GM13976 (cell line): ENCODE results near the gene SUPT6H.
"Not testable (repeated sequence)": the region's sequence is repeated elsewhere in the genome, so short reads cannot be mapped to it uniquely, and the experiment has no call there.

ENCODE experiments used
- DNase-seq: peaks from one replicate; pipeline ENCODE4 v3.0.0; 2012; ENCODE audit warnings: low spot score
- in situ Hi-C: fragments of 300-500 bp; cut with MboI; formaldehyde crosslinking; loops from one replicate; pipeline ENCODE4 v1.12.0; 2022; ENCODE audit warnings: low sequenced_read_pairs, mixed read lengths, inconsistent platforms; ENCODE audit not compliant: unreplicated experiment
- TF ChIP-seq, protein P1 (sequence below): IDR thresholded peaks from 2 replicates; pipeline ENCODE4 v1.5.1; 2012; ENCODE audit warnings: borderline replicate concordance, mild to moderate bottlenecking; ENCODE audit not compliant: insufficient read depth; ENCODE audit errors: extremely low read depth, missing control alignments, control extremely low read depth

Gene SUPT6H

DNA sequence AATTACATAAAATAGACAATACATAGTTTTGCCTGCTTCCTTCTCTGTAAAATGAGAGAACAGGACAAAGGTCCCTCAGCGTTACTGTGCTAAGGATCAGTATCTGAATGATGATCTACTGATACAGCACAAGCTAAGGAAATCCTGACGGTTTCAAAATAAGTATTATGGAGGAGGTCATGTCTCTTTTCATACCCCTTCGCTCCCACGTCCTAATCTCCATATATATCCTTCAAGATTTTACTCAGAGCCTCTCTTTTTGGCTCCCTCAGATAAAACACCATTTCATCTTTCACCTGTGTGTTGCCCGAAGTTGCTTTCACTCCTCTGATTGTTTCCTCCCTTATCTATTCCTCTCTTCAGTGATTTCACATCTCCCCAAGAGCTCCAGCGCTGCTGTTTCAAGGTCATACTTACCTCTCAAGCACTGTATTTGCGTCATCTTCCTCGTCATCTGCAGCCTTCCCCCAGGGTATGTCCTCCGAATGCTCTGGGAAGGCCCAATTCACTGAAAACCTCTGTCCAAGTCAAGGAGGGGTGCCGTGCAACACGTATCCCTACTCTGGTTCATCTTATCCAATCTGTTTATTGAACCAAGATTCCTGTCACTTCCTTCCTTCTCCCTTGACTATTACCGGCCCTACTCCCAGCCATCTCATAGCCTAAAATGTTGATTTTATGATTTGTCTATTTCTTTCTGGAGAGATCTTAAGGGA, 15.8 kb upstream of the SUPT6H start:
- in situ Hi-C loops: no loop called here
- no peak for DNase-seq
- TF ChIP-seq, protein P1, sequence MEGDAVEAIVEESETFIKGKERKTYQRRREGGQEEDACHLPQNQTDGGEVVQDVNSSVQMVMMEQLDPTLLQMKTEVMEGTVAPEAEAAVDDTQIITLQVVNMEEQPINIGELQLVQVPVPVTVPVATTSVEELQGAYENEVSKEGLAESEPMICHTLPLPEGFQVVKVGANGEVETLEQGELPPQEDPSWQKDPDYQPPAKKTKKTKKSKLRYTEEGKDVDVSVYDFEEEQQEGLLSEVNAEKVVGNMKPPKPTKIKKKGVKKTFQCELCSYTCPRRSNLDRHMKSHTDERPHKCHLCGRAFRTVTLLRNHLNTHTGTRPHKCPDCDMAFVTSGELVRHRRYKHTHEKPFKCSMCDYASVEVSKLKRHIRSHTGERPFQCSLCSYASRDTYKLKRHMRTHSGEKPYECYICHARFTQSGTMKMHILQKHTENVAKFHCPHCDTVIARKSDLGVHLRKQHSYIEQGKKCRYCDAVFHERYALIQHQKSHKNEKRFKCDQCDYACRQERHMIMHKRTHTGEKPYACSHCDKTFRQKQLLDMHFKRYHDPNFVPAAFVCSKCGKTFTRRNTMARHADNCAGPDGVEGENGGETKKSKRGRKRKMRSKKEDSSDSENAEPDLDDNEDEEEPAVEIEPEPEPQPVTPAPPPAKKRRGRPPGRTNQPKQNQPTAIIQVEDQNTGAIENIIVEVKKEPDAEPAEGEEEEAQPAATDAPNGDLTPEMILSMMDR: no peak

DNA sequence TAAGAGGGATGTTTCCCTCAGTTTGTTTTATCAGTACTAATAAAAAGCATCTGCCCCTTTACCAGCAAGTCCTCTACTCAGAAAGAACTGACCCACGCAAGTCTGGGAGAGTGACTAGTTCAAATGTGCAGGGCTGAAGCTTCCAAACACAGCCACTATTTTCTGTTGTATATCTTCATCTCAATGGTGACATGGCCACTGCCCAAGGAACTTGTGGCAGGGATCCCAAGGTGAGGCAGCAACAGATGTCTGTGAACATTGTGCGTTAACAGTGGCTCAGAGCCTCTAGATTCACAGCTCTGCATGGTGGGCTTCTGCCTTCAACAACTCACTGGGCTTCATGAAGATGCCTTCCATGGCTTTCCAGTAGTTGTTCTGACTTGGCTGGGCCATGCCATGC, 13.3 kb upstream of the SUPT6H start:
- in situ Hi-C loops: no loop called here
- no peak for DNase-seq
- TF ChIP-seq, protein P1: no peak

GRCh38 chr17:28655160-28655559, 6.8 kb upstream of the SUPT6H start:
- in situ Hi-C loops: no loop called here
- no peak for DNase-seq
- TF ChIP-seq, protein P1: no peak

GRCh38 chr17:28657756-28658155, 4.2 kb upstream of the SUPT6H start:
- in situ Hi-C loops: no loop called here
- TF ChIP-seq, protein P1: no peak
- no peak for DNase-seq

GRCh38 chr17:28658342-28658741, 3.7 kb upstream of the SUPT6H start:
- DNase-seq, in situ Hi-C loops: not testable (repeated sequence)

DNA sequence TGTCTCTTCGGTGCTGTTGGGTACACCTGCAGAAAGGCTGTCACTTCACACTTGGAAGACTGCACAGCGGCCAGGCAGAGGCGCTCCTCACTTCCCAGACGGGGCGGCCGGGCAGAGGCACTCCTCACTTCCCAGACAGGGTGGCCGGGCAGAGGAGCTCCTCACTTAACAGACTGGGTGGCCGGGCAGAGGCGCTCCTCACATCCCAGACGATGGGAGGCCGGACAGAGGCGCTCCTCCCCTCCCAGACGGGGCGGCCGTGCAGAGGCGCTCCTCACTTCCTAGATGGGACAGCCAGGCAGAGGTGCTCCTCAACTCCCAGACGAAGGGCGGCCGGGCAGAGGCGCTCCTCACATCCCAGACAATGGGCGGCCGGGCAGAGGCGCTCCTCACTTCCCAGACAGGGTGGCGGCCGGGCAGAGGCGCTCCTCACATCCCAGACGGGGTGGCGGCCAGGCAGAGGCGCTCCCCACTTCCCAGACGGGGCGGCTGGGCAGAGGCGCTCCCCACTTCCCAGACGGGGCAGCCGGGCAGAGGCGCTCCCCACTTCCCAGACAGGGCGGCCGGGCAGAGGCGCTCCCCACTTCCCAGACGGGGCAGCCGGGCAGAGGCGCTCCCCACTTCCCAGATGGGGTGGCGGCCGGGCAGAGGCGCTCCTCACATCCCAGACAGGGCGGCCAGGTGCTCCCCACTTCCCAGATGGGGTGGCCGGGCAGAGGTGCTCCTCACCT, 3.1 kb upstream of the SUPT6H start:
- in situ Hi-C loops, DNase-seq: not testable (repeated sequence)

GRCh38 chr17:28659497-28659881, 2.5 kb upstream of the SUPT6H start:
- DNase-seq, in situ Hi-C loops: not testable (repeated sequence)

DNA sequence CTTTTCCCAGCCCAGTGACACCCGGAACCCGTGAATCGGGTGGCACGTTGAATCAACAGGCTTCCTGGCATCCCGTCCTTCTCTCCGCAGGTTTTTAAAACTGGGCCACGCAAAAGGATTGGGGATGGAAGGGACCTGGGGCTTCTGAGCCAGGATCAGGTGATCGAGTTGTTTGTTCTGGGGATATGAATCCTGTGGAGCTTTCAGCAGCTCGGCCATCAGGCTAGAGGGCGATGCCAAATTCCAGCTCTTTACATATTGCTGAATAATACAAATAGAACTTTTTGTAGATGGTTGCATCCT, 473 bp downstream of the SUPT6H start:
- in situ Hi-C loops: no loop called here

More for the DNA sequence above, 473 bp downstream of the SUPT6H start:
- DNase-seq: no peak
- TF ChIP-seq, protein P1: no peak
